ENCODE data around the gene NPAS3.

GRCh38 chr14:33631441-33631840 is 692.8 kb downstream of the NPAS3 start:
- TF ChIP-seq POLR2A (IDR thresholded peaks at IDR 0.05) (no peak), CTCF (IDR thresholded peaks at IDR 0.05) (no peak)
